ENCODE results near the gene KRTAP4-5.
"Not testable (repeated sequence)": the region's sequence is repeated elsewhere in the genome, so short reads cannot be mapped to it uniquely, and the experiment has no call there.

Gene KRTAP4-5

GRCh38 chr17:41145261-41145660 is 4.4 kb downstream of the KRTAP4-5 start:
- no peak for DNase-seq

- DNase-seq: no peak
Observed at GRCh38 chr17:41144846-41145245, 4.8 kb downstream of the KRTAP4-5 start.

GRCh38 chr17:41141361-41141760 is 8.3 kb downstream of the KRTAP4-5 start:
- no peak for DNase-seq

GRCh38 chr17:41140360-41141131 is 9.1 kb downstream of the KRTAP4-5 start, which contains the start of gene KRTAP4-6:
KRTAP4-6 (minus strand) TSS chr17:41140544; CDS start chr17:41140487, 57 bp downstream.
- DNase-seq: no peak

- DNase-seq: not testable (repeated sequence)
Observed at GRCh38 chr17:41139865-41140264, 9.8 kb downstream of the KRTAP4-5 start.

GRCh38 chr17:41133880-41134735 is 15.5 kb downstream of the KRTAP4-5 start:
- DNase-seq: no peak

GRCh38 chr17:41131979-41132378 is 17.6 kb downstream of the KRTAP4-5 start:
- DNase-seq: no peak

- DNase-seq: no peak
Observed at GRCh38 chr17:41127371-41127770, 22.3 kb downstream of the KRTAP4-5 start.

- DNase-seq: no peak
Observed at GRCh38 chr17:41126412-41126811, 23.2 kb downstream of the KRTAP4-5 start.

GRCh38 chr17:41125064-41125463 is 24.6 kb downstream of the KRTAP4-5 start:
- DNase-seq: no peak

- not testable (repeated sequence) for DNase-seq
Observed at GRCh38 chr17:41123991-41124371, 25.6 kb downstream of the KRTAP4-5 start, which contains the start of gene KRTAP4-12. KRTAP4-12 (minus strand) TSS chr17:41124182; CDS start chr17:41124122, 60 bp downstream.

- not testable (repeated sequence) for DNase-seq
Observed at GRCh38 chr17:41123292-41123990, 26.2 kb downstream of the KRTAP4-5 start.

- no peak for DNase-seq
Observed at GRCh38 chr17:41121742-41122141, 27.9 kb downstream of the KRTAP4-5 start.

- peak; percentile 23 for DNase-seq
Observed at GRCh38 chr17:41119696-41120690, 29.6 kb downstream of the KRTAP4-5 start.

GRCh38 chr17:41118721-41119120 is 30.9 kb downstream of the KRTAP4-5 start:
- DNase-seq: no peak

GRCh38 chr17:41117846-41118386 is 31.7 kb downstream of the KRTAP4-5 start, which contains the start of gene KRTAP4-11:
KRTAP4-11 (minus strand) TSS chr17:41118373; CDS start chr17:41118315, 58 bp downstream.
- DNase-seq: not testable (repeated sequence)

GRCh38 chr17:41116297-41116696 is 33.3 kb downstream of the KRTAP4-5 start:
- DNase-seq: no peak

- DNase-seq: no peak
Observed at GRCh38 chr17:41111151-41111885, 38.3 kb downstream of the KRTAP4-5 start.

- not testable (repeated sequence) for DNase-seq
Observed at GRCh38 chr17:41108728-41109386, 40.8 kb downstream of the KRTAP4-5 start.

GRCh38 chr17:41107941-41108450 is 41.6 kb downstream of the KRTAP4-5 start:
- no peak for DNase-seq

All from CD4-positive, alpha-beta T cell treated with Interleukin-17A for 1 hour (primary cell).